MM.1S (cell line): ENCODE results near the gene DNAJC6.

Source experiments
- CTCF ChIP-seq: fragments of 300-600 bp; sonication (generic); IDR thresholded peaks from 2 replicates; pipeline ENCODE4 v1.5.1; 2016; ENCODE audit warnings: antibody characterized with exemption, low read length, mixed read lengths
- EZH2 ChIP-seq: fragments of 300-600 bp; sonication (generic); optimal IDR thresholded peaks from 2 replicates; pipeline ENCODE3; 2017; ENCODE audit warnings: low read depth, mild to moderate bottlenecking, antibody characterized with exemption, low read length, mixed read lengths
- EZH2phosphoT487 ChIP-seq: fragments of 300-600 bp; sonication (generic); IDR thresholded peaks from 2 replicates; pipeline ENCODE4 v1.6.1; 2018; ENCODE audit warnings: antibody characterized with exemption, low read length

GRCh38 chr1:65414538-65414937, 105.2 kb downstream of the DNAJC6 start:
- TF ChIP-seq CTCF (no peak), EZH2 (no peak), EZH2phosphoT487 (no peak)
